Colonic mucosa (tissue), 4 donors: ENCODE data around the gene SLC35D2. TPM values are rescaled to one million over a fixed set of nuclear protein-coding genes. Genes with fewer than 3 reads are reported as not detected.

Source experiments
- DNase-seq: peaks from one replicate; pipeline ENCODE4 v3.0.0-alpha.2; 2020
- H3K27ac ChIP-seq: fragments of 200-600 bp; one replicate; pipeline ENCODE4 v1.8.0; 2021
- H3K27me3 ChIP-seq: fragments of 200-600 bp; one replicate; pipeline ENCODE4 v1.8.0; 2021
- H3K36me3 ChIP-seq: fragments of 200-600 bp; one replicate; pipeline ENCODE4 v1.8.0; 2021
- H3K4me1 ChIP-seq: fragments of 200-600 bp; one replicate; pipeline ENCODE4 v1.8.0; 2021; ENCODE audit warnings: mild to moderate bottlenecking
- H3K4me3 ChIP-seq: fragments of 200-600 bp; one replicate; pipeline ENCODE4 v1.8.0; 2021
- H3K9ac ChIP-seq, 2 donors: one replicate each; pipeline ENCODE4 v1.7.0; 2013; ENCODE audit warnings: control low read depth in 2 of 2, low read depth in 2 of 2, low read length in 2 of 2
- H3K9me3 ChIP-seq: fragments of 200-600 bp; one replicate; pipeline ENCODE4 v1.8.0; 2021
- intact Hi-C: fragments of 100-400 bp; cut with DNase I; formaldehyde crosslinking; loops from one replicate; pipeline ENCODE4 v1.14.1; 2022
- total RNA-seq, 2 donors: library from RNA; stranded (reverse); fragmentation: NEBNext Ultra II Directional in 1 of 2; extraction: Animal tissue kit (Norgen Biotek cat#: 25700) in 1 of 2; gene quantifications; one replicate each; pipeline ENCODE4 v1.2.1, GENCODE V29; 2021
- TF ChIP-seq, protein P1 (sequence below): fragments of 200-600 bp; IDR thresholded peaks from one replicate; pipeline ENCODE4 v1.8.0; 2022; ENCODE audit warnings: antibody characterized with exemption, mild to moderate bottlenecking
- donor health status: healthy.
- donor health status: DM: no; HTN: no; CAD: no.
- donor health status: DM: no; HTN: no; CAD: no.

SLC35D2 gene
- total RNA-seq, 2 donors from 2014 or later: 57.8 to 95.0 TPM

DNA sequence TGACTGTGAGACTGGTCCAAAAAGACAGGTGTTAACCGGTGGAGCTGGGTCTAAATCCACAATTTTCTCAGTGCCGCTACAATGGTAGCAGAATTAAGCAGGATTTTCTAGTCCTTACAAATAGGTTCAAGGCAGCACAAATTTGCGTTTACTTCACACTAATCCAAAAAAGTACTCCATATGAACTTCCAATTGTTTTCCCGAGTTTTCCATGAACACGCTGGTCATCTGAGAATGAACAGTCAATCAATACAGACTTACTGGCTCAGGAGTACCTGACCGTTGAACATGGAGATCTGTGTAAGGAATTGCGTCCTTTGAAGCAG is 709 bp downstream of the SLC35D2 start:
- H3K36me3 ChIP-seq: no peaks in the 10 kb centered on the region
- H3K9ac ChIP-seq: peak overlapping the region; percentile 73 to 95
- no peaks in the 10 kb centered on the region for H3K27me3 ChIP-seq
- no peaks in the 10 kb centered on the region for H3K9me3 ChIP-seq
- intact Hi-C loops: loop anchor here (5.0 kb wide), 1 partner anchor 36 kb away; no protein-coding TSS in a partner anchor
- no peak for DNase-seq
- H3K27ac ChIP-seq: peak overlapping the region; percentile 67
- H3K4me3 ChIP-seq: peak overlapping the region; percentile 54
- TF ChIP-seq, protein P1, sequence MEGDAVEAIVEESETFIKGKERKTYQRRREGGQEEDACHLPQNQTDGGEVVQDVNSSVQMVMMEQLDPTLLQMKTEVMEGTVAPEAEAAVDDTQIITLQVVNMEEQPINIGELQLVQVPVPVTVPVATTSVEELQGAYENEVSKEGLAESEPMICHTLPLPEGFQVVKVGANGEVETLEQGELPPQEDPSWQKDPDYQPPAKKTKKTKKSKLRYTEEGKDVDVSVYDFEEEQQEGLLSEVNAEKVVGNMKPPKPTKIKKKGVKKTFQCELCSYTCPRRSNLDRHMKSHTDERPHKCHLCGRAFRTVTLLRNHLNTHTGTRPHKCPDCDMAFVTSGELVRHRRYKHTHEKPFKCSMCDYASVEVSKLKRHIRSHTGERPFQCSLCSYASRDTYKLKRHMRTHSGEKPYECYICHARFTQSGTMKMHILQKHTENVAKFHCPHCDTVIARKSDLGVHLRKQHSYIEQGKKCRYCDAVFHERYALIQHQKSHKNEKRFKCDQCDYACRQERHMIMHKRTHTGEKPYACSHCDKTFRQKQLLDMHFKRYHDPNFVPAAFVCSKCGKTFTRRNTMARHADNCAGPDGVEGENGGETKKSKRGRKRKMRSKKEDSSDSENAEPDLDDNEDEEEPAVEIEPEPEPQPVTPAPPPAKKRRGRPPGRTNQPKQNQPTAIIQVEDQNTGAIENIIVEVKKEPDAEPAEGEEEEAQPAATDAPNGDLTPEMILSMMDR: no peak
- H3K4me1 ChIP-seq: peaks cover 1% of the 10 kb centered on the region

DNA sequence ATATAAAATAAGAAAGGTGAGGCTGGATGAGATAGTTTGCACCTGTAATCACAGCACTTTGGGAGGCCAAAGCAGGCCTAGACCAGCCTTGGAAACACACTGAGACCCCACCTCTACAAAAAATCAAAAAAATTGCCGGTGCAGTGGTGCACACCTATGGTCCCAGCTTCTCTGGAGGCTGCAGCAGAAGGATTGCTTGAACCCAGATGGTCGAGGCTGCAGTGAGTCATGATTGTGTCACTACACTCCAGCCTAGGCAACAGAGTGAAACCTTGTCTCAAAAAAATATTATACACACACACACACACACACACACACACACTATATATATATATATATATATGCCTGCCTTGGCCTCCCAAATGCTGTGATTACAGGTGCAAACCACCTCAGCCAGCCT is 1.3 kb downstream of the SLC35D2 start:
- peak overlapping the region; percentile 54 for H3K4me3 ChIP-seq
- intact Hi-C loops: loop anchor here (5.0 kb wide), 1 partner anchor 35 kb away; no protein-coding TSS in a partner anchor
- TF ChIP-seq, protein P1: no peak
- no peak overlapping the region for H3K27ac ChIP-seq
- H3K9ac ChIP-seq: peak overlapping the region in 1 of 2 donors; percentile 22
- peaks cover 5% of the 10 kb centered on the region for H3K4me1 ChIP-seq
- no peaks in the 10 kb centered on the region for H3K9me3 ChIP-seq
- no peaks in the 10 kb centered on the region for H3K36me3 ChIP-seq
- H3K27me3 ChIP-seq: no peaks in the 10 kb centered on the region
- DNase-seq: no peak

DNA sequence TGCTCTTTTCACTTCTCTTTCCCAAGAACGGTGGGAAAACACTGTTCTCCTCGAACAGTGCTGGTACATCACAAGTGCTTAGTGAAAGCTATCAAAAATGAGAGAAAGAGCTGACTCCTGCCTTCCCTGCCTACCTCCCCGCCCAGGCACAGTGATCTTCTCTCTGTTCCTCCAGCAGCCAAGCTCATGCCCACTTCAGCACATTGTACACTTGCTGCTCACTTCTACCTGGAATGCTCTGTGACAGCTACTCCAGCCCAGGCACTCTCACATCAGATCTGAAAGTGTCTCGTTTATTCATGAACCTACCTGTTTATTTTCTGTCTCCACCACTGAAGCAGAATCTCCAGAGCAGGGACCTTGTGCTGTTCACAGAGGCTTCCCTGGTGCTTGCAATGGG is 1.8 kb downstream of the SLC35D2 start:
- no peak for DNase-seq
- Histone ChIP-seq H3K36me3 (no peaks in the 10 kb centered on the region), H3K9ac (peak overlapping the region in 1 of 2 donors; percentile 22), H3K9me3 (no peaks in the 10 kb centered on the region), H3K4me1 (peaks cover 5% of the 10 kb centered on the region), H3K4me3 (no peak overlapping the region), H3K27me3 (no peaks in the 10 kb centered on the region), H3K27ac (no peak overlapping the region)
- intact Hi-C loops: loop anchor here (5.0 kb wide), 1 partner anchor 34 kb away; no protein-coding TSS in a partner anchor
- TF ChIP-seq, protein P1: no peak

DNA sequence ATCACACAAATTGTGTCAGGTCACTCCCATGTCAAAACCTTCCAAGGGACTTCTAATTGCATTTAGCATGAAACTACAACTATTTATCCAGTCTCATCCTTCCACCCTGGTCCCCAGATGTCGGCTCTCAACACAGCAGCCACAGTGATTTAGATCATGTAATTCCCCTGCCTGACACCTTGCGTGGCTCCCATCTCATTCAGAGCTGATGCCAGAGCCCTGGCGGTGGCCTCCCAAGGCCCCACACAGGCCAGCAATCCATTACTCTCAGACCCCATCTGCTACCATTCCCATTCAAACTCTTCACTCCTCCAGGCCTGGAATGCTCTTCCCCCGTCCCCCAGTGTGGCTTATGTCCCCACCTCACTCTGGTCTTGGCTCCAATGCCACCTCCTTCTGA is 2.4 kb downstream of the SLC35D2 start:
- Histone ChIP-seq H3K4me3 (no peak overlapping the region), H3K9me3 (no peaks in the 10 kb centered on the region), H3K36me3 (no peaks in the 10 kb centered on the region), H3K27me3 (no peaks in the 10 kb centered on the region), H3K27ac (no peak overlapping the region), H3K4me1 (peaks cover 5% of the 10 kb centered on the region), H3K9ac (no peak overlapping the region)
- intact Hi-C loops: loop anchor here (5.0 kb wide), 1 partner anchor 34 kb away; no protein-coding TSS in a partner anchor
- DNase-seq: no peak
- TF ChIP-seq, protein P1: no peak

DNA sequence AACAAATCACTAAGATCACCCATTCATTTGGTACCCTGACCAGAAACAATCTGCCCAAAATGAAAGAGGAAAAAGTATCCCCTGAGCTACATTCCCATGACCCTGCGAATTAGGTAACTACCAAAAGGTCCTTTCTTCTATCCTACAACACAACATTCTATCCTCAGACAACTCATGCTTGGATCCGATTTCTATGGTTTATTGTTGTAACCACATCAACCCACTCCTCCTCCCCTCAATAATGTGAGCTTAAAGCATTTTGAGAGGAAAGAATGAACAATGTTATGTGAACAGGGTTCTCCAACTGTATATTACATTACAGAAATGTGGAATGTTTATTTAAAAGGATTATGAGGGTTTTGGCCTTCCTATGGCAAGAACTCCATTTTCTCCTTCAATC is 4.0 kb downstream of the SLC35D2 start:
- Histone ChIP-seq H3K4me3 (no peak overlapping the region), H3K27me3 (no peaks in the 10 kb centered on the region), H3K27ac (no peak overlapping the region), H3K9ac (no peak overlapping the region), H3K36me3 (no peaks in the 10 kb centered on the region), H3K9me3 (no peaks in the 10 kb centered on the region), H3K4me1 (peaks cover 5% of the 10 kb centered on the region)
- DNase-seq: no peak
- TF ChIP-seq, protein P1: no peak
- intact Hi-C loops: no loop called here
